B cell (primary cell): ENCODE results near the gene STK4. TPM values are rescaled to one million over a fixed set of nuclear protein-coding genes. Genes with fewer than 3 reads are reported as not detected.
"Not testable (repeated sequence)": the region's sequence is repeated elsewhere in the genome, so short reads cannot be mapped to it uniquely, and the experiment has no call there.

Experiments used
- ATAC-seq: fragments of 200-7000 bp; cut with Tn5 transposase; one replicate; pipeline ENCODE4 v1.10.0; 2021; ENCODE audit warnings: low read depth, mild to moderate bottlenecking, moderate number of reproducible peaks, moderate library complexity
- CTCF ChIA-PET: fragments of 350-600 bp; sonication (Branson Sonifier 250); formaldehyde crosslinking; loops from one replicate; lab custom pipeline; 2021; ENCODE audit warnings: antibody characterized with exemption, inconsistent platforms; lab: Charles Lee
- POLR2A ChIA-PET: fragments of 350-600 bp; sonication (Branson Sonifier 250); formaldehyde crosslinking; loops from one replicate; lab custom pipeline; 2021; ENCODE audit warnings: antibody characterized with exemption; lab: Charles Lee
- DNase-seq: peaks from one replicate; pipeline ENCODE4 v3.0.0; 2013
- H2AFZ ChIP-seq: 2 replicates; pipeline ENCODE4 v1.6.1; 2012; ENCODE audit warnings: mild to moderate bottlenecking, low read depth, low read length; ENCODE audit not compliant: insufficient read depth, poor library complexity, severe bottlenecking
- H3K27ac ChIP-seq, 2 donors: 1 replicate in 1 of 2; 2 replicates in 1 of 2; pipeline ENCODE4 v1.5.1; 2012 to 2013; ENCODE audit warnings: low read length in 2 of 2, mild to moderate bottlenecking in 2 of 2, moderate library complexity in 1 of 2
- H3K27me3 ChIP-seq, 4 experiments: fragments of 200-600 bp in 1 of 4; sonication (generic) in 1 of 4; replicated peaks in 1 of 4; 1 replicate in 2 of 4; 2 replicates in 2 of 4; pipeline versions ENCODE4 v1.6.1 to v1.7.0; 2013 to 2016; ENCODE audit warnings: low read length in 3 of 4, mild to moderate bottlenecking in 2 of 4, mixed read lengths in 1 of 4, moderate library complexity in 1 of 4; ENCODE audit not compliant: insufficient read depth in 4 of 4, control insufficient read depth in 3 of 4; ENCODE audit errors: control extremely low read depth in 1 of 4
- H3K36me3 ChIP-seq, 2 experiments: replicated peaks in 1 of 2; 1 replicate in 1 of 2; 2 replicates in 1 of 2; pipeline versions ENCODE4 v1.6.1 to v1.7.1; 2013; ENCODE audit warnings: low read length in 1 of 2; ENCODE audit not compliant: insufficient read depth in 2 of 2, control insufficient read depth in 1 of 2; ENCODE audit errors: control extremely low read depth in 1 of 2, extremely low read depth in 1 of 2
- H3K4me1 ChIP-seq, 2 donors: fragments of 200-600 bp in 1 of 2; sonication (generic) in 1 of 2; 1 replicate in 1 of 2; 2 replicates in 1 of 2; pipeline versions ENCODE4 v1.5.1 to v1.6.1; 2013 to 2017; ENCODE audit warnings: low read length in 2 of 2; ENCODE audit not compliant: control insufficient read depth in 2 of 2, insufficient read depth in 2 of 2
- H3K4me2 ChIP-seq: replicated peaks from 2 replicates; pipeline ENCODE3; 2012; ENCODE audit warnings: mild to moderate bottlenecking, low read depth, low read length; ENCODE audit not compliant: poor library complexity, severe bottlenecking
- H3K4me3 ChIP-seq, 5 experiments: fragments of 200-600 bp in 1 of 5; sonication (generic) in 1 of 5; 1 replicate in 3 of 5; 2 replicates in 2 of 5; pipeline versions ENCODE4 v1.5.1 to v1.7.0; 2011 to 2016; ENCODE audit warnings: low read length in 4 of 5, mild to moderate bottlenecking in 4 of 5, low read depth in 2 of 5, control low read depth in 1 of 5, moderate library complexity in 1 of 5; ENCODE audit not compliant: insufficient read depth in 1 of 5; ENCODE audit errors: control extremely low read depth in 1 of 5, extremely low read depth in 1 of 5
- H3K79me2 ChIP-seq: fragments of 200-600 bp; sonication (generic); one replicate; pipeline ENCODE4 v1.6.0; 2016; ENCODE audit warnings: low read length; ENCODE audit not compliant: control insufficient read depth, insufficient read depth
- H3K9ac ChIP-seq: fragments of 200-600 bp; sonication (generic); 2 replicates; pipeline ENCODE4 v1.6.1; 2017; ENCODE audit warnings: mild to moderate bottlenecking, low read length, moderate library complexity
- H3K9me3 ChIP-seq, 3 donors: one replicate each; pipeline versions ENCODE4 v1.6.1 to v1.7.1; 2013; ENCODE audit warnings: low read length in 2 of 3; ENCODE audit not compliant: control insufficient read depth in 2 of 3, insufficient read depth in 1 of 3; ENCODE audit errors: control extremely low read depth in 1 of 3
- H4K20me1 ChIP-seq: 2 replicates; pipeline ENCODE4 v1.6.0; 2012; ENCODE audit warnings: mild to moderate bottlenecking, low read length; ENCODE audit not compliant: insufficient read depth, control insufficient read depth, poor library complexity, severe bottlenecking
- H3K27ac Mint-ChIP-seq: one replicate; pipeline ENCODE4 v1.8.0; 2021; ENCODE audit warnings: mixed read lengths
- H3K27me3 Mint-ChIP-seq: one replicate; pipeline ENCODE4 v1.8.0; 2021; ENCODE audit warnings: mixed read lengths
- H3K4me1 Mint-ChIP-seq: one replicate; pipeline ENCODE4 v1.8.0; 2021; ENCODE audit warnings: mixed read lengths
- H3K4me3 Mint-ChIP-seq: one replicate; pipeline ENCODE4 v1.8.0; 2021; ENCODE audit warnings: mixed read lengths
- H3K9me3 Mint-ChIP-seq: one replicate; pipeline ENCODE4 v1.8.0; 2022; ENCODE audit warnings: mixed read lengths; ENCODE audit not compliant: insufficient read depth
- EZH2 ChIP-seq: IDR thresholded peaks from 2 replicates; pipeline ENCODE4 v1.6.1; 2012; ENCODE audit warnings: borderline replicate concordance, low read depth, mild to moderate bottlenecking, moderate library complexity, low read length; ENCODE audit not compliant: insufficient read depth, poor library complexity, severe bottlenecking
- WGBS: methylation state at CpG from one replicate; pipeline ENCODE4 v1.1.5; 2013; ENCODE audit warnings: missing lambda C conversion rate; ENCODE audit not compliant: insufficient coverage; 5-methylcytosine and 5-hydroxymethylcytosine counted together
- intact Hi-C: fragments of 100-400 bp; cut with micrococcal nuclease; formaldehyde crosslinking; loops from one replicate; pipeline ENCODE4 v1.10.0; 2022
- polyA plus RNA-seq: library from polyadenylated mRNA; depleted of rRNA; stranded (reverse); fragments of >200 nt; gene quantifications from 2 replicates; pipeline ENCODE4 v1.2.3, GENCODE V29; 2012
- total RNA-seq, 2 donors: library from RNA; stranded (reverse); fragments of 120-200 nt in 1 of 2; gene quantifications; 1 replicate in 1 of 2; 2 replicates in 1 of 2; pipeline versions ENCODE4 v1.2.3 to v1.2.4, GENCODE V29; 2013 to 2022
- TF ChIP-seq, protein P1 (sequence below): fragments of 200-600 bp; IDR thresholded peaks from one replicate; pipeline ENCODE4 v1.8.0; 2022; ENCODE audit warnings: antibody characterized with exemption, mild to moderate bottlenecking

The STK4 gene
- total and polyA plus RNA-seq, 2 donors (not counting 1 experiment from before 2014, with no cell fraction given): 38.9 to 324 TPM

DNA sequence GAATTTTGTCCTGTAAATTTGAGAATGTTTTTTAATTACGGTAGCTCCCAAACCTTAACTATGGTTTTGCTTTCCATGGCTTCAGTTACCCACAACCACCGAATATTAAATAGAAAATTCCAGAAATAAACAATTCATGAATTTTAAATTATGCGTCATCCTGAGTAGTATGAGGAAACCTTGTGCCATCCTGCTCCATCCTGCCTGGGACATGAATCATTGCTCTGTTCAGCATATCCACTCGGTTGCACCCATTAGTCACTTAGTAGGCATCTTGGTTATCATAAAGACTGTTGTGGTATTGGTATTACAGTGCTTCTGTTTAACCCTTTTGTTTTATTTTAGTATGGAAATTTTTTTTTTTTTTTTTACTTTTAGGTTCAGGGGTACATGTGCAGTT is 94.9 kb downstream of the STK4 start:
- ChIA-PET POLR2A (no interaction called here), CTCF (interaction anchor here (1.5 to 1.7 kb wide), 2 partner anchors 17 kb away, joined by 4 to 7 read pairs; no protein-coding TSS in a partner anchor)
- no peak overlapping the region for H3K4me3 ChIP-seq
- Mint-ChIP-seq H3K4me3 (no peak overlapping the region), H3K9me3 (no peaks in the 10 kb centered on the region), H3K27ac (no peak overlapping the region), H3K27me3 (no peaks in the 10 kb centered on the region), H3K4me1 (peaks cover 58% of the 10 kb centered on the region)
- H3K27me3 ChIP-seq: no peaks in the 10 kb centered on the region
- no peak overlapping the region for H3K9ac ChIP-seq
- no peak overlapping the region for H3K4me2 ChIP-seq
- no peak for TF ChIP-seq EZH2
- TF ChIP-seq, protein P1, sequence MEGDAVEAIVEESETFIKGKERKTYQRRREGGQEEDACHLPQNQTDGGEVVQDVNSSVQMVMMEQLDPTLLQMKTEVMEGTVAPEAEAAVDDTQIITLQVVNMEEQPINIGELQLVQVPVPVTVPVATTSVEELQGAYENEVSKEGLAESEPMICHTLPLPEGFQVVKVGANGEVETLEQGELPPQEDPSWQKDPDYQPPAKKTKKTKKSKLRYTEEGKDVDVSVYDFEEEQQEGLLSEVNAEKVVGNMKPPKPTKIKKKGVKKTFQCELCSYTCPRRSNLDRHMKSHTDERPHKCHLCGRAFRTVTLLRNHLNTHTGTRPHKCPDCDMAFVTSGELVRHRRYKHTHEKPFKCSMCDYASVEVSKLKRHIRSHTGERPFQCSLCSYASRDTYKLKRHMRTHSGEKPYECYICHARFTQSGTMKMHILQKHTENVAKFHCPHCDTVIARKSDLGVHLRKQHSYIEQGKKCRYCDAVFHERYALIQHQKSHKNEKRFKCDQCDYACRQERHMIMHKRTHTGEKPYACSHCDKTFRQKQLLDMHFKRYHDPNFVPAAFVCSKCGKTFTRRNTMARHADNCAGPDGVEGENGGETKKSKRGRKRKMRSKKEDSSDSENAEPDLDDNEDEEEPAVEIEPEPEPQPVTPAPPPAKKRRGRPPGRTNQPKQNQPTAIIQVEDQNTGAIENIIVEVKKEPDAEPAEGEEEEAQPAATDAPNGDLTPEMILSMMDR: no peak
- peaks cover 0 to 1% (median 0%) of the 10 kb centered on the region in 3 donors for H3K9me3 ChIP-seq
- peaks cover 7 to 11% of the 10 kb centered on the region in 2 donors for H3K4me1 ChIP-seq
- no peak overlapping the region for H2AFZ ChIP-seq
- peaks cover 25% of the 10 kb centered on the region for H4K20me1 ChIP-seq
- H3K36me3 ChIP-seq: peaks cover 4 to 35% of the 10 kb centered on the region in 2 experiments
- DNase-seq (no peak), ATAC-seq (no peak)
- H3K79me2 ChIP-seq: peaks cover 89% of the 10 kb centered on the region
- H3K27ac ChIP-seq: peak overlapping the region in 1 of 2 donors; percentile 24
- WGBS: no CpG with 5 or more reads among the region's 4 CpGs
- intact Hi-C loops: no loop called here

DNA sequence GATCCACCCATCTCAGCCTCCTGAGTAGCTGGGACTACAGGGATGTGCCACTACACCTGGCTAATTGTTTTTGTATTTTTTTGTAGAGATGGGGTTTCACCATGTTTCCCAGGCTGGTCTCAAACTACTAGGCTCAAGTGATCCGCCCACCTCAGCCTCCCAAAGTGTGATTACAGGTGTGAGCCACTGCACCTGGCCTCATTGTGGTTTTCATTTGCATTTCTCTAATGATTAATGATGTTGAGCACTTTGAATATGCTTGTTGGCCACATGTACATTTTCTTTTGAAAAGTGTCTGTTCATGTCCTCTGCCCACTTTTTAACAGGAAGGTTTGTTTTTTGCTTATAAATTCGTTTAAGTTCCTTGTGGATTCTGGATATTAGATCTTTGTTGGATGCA is 96.8 kb downstream of the STK4 start:
- ATAC-seq, H3K27me3 Mint-ChIP-seq, H3K4me2 ChIP-seq, H3K4me3 Mint-ChIP-seq, H3K27me3 ChIP-seq, H3K4me3 ChIP-seq, H3K27ac ChIP-seq, H3K9me3 Mint-ChIP-seq, POLR2A ChIA-PET, DNase-seq, H2AFZ ChIP-seq, H3K27ac Mint-ChIP-seq, intact Hi-C loops, H3K9me3 ChIP-seq, H3K9ac ChIP-seq: not testable (repeated sequence)
- peaks cover 61% of the 10 kb centered on the region for H3K4me1 Mint-ChIP-seq
- WGBS: no CpG with 5 or more reads among the region's 2 CpGs
- Histone ChIP-seq H3K36me3 (peaks cover 10 to 41% of the 10 kb centered on the region in 2 experiments), H3K79me2 (peaks cover 94% of the 10 kb centered on the region), H3K4me1 (peaks cover 7 to 11% of the 10 kb centered on the region in 2 donors), H4K20me1 (peaks cover 43% of the 10 kb centered on the region)
- CTCF ChIA-PET: interaction anchor here (1.1 kb wide), 1 partner anchor 228 kb away, joined by 4 read pairs; no protein-coding TSS in a partner anchor
